ENCODE results near the gene BTBD9.

BTBD9 gene

DNA sequence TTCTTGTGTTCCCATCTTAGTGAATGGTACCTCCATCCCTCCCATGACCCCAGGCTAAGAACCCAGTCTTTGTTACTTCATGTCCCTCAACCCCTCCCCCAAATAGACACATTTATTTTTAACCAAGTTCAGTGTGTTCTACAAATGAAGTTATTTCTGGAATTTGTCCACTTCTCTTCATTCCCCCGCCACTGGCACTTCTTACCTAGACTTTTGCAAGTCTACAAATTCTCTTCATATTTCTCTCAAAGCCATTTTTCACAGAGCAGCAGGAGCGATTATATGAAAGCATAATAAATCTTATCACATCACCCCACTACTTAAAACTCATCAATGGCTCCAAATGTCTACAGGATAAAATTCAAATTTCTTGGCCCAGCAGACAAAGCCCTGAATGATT is 131.4 kb downstream of the BTBD9 start:
- no peak for DNase-seq

DNA sequence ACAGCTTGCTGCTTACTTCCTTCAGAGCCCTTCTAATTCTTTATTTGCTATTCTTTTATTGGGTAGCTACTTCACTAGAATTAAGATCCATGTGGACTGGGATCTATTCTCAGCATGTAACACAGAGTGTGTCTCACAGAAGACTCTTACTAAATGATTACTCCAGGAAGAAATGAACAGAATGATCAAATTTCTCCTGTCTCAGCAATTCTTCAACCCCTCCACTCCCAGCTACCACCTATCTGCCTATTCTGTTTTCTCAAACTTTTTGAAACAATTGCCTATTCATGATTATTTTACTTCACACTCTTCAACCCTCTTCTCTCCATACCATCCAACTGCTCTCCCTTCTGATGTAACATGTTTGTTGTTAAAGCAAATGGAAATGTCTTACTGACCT is 132.6 kb downstream of the BTBD9 start:
- no peak for DNase-seq

DNA sequence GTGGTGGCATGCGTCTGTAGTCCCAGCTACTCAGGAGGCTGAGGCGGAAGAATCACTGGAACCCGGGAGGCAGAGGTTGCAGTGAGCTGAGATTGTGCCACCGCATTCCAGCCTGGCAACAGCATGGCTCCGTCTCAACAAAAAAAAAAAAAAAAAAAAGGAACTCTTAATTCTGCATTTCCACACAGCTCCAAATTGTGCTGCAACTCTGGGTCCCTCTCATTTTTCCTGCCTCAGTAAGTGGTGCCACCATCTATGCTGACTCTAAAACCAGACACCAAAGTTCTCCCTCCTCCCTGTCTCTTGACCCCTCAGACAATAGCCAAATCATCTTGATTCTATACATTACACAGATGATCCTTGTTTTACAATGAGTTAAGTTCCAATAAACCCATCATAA is 133.9 kb downstream of the BTBD9 start:
- no peak for DNase-seq

DNA sequence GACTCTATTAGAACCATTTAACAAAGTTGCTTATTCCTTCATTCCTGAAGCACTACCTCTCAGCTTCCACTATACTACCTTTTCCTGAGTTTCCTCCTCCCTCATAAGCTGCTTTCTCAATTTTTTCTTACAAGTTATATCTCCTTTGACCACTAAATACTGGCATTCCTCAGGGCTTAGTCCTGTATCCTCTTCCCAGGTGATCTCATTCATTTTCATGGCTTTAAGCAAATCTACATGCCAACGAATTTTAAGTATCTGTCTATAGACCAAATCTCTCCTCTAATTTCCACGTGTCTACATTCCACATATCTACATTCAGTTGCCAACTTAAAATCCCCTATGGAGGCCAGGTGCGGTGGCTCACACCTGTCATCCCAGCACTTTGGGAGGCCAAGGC is 134.7 kb downstream of the BTBD9 start:
- no peak for DNase-seq

DNA sequence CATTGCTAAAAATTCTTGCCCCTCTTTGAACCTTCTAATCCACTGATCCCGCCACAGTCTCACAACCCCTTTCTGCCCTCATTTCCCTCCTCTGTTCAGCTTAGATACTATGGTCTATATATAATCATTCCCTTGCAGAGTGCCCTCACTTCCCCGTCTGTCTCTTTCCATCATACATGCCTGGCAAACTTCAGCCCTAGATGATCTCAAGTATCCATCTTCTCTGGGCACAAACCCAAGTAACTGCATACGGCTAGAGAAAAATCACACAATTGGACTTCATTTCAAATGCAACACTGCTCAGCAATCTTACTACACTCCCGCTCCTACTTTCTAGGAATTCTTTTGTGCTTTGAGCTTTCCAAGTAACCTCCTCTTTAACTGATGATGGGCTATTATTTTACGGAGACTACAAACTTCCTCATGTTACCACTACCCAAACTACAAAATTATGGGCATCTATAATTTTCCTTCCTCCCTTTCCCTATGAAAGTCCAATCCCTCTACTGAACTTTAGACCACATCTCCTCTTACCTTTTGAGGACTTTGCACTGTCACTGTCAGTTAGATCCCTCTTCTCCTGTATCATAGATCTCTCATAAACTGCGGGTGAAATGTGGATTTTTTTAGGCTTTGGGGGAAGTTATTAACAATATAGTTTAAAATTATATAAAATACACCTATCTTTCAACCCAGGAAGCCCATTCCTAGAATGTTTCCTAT is 135.6 kb downstream of the BTBD9 start:
- no peak for DNase-seq

DNA sequence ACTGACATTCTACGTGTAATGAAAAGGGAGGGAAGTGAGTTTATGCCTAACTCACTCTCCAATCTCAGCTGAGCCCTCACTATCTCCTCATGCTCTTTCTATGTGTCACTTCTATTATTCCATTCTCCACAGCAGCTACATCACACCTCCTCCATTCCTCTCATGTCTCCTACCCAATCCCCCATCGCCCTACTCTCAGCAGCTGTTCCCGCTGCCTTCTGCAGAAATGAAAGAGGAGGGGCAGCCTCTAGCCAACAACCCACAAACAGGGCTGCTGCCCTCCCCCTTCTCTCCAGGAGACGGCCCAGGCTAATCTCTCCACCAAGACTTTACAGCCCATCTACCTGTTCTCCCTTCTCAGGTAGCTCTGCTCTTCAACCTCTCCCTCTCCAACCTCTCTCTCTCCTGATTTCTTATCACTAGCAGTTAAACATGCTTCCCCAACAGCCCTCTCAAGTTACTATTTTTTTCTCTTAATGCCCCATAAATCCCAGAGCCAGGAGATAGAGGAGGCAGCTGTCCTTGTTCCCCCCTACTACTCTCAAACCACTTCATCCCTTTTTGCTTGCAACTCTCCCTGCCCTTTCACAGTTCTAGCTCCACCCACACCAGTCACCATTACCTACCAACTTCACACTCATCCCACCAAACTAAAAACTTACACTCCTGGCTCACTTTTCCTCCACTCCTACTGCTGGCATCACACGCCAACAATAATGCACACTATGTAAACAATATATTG is 136.5 kb downstream of the BTBD9 start:
- no peak for DNase-seq

DNA sequence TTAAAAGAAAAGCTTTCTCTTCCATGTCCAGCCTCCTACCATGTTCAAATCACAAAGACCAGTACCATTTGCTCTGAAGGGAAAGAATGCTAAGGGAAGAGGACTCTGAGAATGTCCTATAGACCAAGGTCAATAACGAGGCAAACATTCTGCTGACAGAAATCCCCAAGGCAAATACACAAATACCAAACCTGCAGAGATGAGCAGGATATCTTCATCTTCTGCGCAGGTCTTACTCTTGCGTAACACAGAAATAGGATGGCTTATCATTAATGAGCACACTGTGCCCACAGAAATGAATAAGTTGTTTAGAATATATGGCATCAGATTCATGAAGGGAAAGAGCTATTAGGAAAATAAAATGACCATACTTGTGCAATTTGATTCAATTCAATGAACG is 137.3 kb downstream of the BTBD9 start:
- no peak for DNase-seq

DNA sequence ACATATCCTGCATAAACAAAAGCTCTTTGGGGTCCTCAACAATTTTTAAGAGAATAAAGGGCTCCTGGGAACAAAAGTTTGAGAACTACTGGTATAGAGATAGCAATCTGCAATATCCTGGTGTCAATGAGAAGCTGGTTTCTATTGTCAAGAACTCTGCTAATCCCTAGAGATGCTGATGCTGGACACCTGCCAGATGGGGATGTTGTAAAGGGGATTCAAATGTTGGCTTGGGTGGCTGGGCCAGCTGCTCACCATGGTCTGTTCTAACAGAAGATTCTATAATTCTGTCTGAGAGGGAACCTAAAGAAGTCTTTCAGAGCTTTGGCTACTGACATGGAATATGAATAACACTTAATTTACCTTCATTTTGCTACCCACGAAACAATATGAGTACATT is 137.8 kb downstream of the BTBD9 start:
- no peak for DNase-seq

DNA sequence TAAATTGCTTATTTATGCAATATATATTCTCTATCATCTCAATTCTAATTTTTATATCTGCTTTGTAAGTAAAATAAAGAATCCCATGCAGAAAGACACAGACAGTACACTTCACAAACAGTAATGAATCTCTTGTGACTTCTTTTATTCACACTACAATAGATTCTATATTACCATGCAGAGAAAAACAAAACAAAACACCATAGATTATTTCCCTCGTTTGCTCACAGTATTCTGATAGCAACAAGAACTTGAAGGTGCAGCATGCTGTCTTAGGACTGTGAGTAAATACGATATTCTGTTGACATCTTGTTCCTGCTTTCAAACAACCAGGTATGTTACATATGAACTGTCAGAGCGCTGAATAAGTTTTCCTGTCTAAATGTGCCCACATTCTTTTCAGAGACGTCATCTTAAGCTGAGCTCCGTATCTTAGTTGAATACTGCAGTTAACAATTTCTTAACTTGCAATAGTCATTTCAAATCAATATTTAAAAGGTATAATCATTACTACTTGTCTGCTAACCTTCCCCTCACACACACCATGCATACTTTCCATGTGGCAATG is 140.1 kb downstream of the BTBD9 start:
- no peak for DNase-seq

DNA sequence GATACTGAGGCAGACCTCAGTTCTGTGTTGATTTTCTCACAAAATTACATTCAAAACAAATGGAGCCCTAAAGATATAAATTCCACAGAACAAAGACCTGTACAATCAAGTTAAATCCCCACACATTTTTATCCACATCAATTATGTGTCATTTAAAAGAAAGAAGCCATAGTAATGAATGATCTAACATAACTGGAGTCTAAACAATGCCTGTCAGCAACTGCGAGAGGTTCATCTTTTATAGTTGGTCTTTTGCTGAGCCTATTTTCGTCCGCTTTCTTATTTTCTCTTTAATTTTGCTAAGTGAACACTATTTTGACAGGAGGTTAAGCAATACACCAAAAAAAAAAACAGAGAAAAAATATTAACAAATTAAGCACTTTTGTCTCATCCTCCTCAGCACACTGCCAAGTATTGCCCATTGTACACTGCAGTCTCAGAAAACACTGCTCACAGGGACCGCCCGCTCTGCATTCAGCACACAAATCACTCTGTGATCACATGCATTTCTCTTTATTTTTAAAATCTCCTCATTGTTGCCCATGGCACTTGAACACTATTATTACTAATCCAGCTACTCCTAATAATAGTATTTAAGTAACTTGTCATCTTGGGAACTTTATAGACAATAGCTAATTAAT is 140.8 kb downstream of the BTBD9 start:
- DNase-seq = peak in 20 of 56 donors; percentile 2 to 47 (median 18)

DNA sequence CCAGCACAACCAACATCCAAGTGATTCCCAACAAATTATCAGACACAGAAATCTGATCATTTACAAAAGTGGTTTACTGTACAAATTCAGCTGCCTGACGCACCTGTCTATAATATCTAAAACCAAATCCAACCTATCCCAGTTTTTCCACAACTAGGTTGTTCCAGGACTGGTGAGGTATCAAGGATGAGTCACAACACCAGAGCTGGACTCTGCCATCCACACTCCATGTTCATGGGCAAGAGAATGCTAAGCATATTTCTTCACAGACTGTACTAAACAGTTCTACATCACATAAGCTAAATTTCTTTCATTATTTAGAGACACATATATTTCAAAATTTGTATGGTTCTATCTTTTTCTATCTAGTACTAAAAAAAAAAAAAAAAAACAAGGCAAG is 141.6 kb downstream of the BTBD9 start:
- no peak for DNase-seq

DNA sequence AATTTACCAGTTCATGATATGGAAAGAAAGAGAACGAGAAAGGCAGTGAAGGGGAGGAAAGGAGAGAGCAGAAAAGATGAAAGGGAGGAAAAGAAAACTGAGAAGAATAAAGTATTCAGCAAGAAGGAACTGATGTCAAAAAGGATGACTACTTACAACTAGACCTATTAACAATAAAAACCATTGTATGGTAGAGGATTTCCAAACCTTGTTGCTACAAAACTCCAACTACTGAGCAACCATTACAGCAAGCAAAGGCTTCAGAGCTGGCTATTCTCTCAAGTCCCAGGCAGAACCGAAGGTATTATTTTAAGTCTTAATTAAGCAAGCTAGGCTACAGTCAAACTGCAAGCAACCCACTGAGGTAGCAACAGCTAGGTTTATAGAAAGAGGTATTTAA is 142.2 kb downstream of the BTBD9 start:
- no peak for DNase-seq

DNA sequence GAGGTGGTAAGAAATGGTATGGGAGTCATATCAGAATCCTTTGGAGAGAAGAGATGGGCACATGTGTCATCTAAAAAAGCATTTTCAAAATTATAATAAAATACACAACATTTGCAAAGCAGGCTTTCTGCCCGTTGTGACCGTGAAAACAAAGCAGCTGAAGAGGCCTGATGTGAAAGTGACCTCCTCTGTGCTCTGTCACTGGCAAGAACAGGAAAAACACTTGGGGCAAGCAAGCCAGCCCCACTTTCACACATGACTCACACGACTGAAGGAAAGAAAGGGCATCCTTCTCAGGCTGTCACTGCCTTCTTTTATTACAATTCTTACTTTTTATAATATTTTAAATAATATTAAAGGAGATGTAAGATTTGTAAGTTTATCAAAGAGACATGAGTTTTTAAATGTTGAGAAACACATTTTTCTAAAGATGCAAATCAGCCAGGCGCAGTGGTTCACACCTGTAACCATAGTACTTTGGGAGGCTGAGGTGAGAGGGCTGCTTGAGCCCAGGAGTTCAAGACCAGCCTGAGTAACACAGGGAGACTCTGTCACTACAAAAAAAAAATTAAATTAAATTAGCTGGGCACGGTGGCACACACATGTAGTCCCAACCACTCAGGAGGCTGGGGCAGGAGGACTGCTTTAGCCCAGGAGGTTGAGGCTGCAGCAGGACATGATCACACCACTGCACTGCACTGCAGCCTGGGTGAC is 143.7 kb downstream of the BTBD9 start:
- peak in 14 of 56 donors; percentile 2 to 47 (median 16) for DNase-seq

DNA sequence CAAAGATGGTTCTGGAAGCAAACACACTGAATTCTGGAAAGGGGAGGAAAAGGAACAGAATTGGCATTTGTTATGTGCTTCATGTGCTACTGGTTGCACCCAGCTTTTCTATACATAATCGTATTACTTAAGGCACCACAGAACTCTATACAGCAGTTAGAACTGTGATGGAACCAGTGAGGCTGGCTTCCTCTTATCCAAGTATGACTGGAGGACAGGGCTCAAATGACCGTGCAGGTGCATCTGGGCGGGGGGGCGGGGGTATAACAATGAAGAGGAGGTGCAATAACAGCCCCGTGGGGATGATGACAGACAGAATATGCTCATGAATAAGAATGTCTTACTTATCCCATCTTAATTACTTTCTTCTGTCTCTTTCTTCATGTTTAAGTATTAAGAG is 144.2 kb downstream of the BTBD9 start:
- DNase-seq = no peak

DNA sequence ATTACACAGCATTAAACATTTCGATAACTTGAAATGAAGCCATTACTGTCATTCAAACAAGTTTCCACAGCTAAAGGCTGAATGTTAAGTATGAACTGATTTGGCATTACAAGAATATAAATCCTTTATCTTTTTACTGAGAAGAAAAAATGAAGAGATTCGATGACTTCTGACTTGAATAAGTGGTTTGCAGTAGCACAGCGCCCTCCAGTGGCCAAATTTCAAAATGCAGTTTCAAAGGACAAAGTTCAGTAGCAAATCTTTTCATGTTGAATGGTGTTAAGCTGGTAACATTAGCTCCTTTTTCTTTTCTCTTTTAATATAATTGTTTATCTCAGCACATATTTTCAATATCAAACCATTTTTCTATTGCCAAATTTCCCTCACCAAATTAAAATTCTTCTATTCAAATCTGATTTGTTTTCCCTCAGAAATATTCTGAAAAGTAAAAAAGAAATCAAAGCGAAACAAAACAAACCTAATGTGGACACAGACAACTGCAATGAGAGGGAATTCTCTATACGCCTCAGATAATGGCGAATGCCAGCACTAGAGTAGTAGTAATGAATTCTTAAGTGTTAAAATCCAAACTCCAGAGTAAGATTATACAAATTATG is 145.7 kb downstream of the BTBD9 start:
- DNase-seq = peak in 51 of 56 donors; percentile 9 to 95 (median 69)

DNA sequence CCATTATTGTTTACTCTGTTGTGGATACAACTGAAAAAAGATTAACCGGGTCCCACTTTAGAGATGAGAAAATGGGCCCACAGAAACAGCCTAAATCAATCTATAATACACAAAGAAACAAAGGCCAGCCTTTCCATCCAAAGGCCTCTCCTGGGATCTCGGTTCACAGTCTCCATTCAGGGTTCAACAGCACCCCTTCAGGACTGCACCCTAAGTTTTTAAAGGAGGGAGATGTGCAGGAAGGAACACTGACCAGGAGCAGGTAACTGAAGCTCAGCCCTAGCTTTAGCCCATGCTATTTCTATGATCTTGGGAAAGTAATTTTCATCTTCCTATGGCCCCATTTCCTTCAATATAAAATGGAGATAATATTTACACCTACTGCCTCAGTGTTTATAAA is 147.7 kb downstream of the BTBD9 start:
- no peak for DNase-seq

DNA sequence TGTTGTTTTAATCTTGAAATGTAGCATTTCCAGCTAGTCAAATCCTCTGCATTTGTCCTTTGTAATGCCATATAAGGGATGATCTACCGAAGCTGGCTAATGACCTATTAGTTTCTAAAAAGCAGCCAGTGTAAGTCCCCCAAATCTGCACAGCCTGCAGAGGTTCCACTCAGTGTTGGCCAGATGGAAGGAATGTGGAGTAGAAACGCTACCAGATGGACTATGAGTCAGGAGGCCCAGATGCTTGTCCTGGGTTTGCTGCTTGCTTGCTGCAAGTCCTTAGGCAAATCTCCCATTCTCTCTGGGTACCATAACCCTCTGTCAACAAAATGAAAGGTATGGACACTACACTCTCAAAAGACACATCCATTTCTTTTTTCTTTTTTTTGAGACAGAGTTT is 149.8 kb downstream of the BTBD9 start:
- DNase-seq = no peak

DNA sequence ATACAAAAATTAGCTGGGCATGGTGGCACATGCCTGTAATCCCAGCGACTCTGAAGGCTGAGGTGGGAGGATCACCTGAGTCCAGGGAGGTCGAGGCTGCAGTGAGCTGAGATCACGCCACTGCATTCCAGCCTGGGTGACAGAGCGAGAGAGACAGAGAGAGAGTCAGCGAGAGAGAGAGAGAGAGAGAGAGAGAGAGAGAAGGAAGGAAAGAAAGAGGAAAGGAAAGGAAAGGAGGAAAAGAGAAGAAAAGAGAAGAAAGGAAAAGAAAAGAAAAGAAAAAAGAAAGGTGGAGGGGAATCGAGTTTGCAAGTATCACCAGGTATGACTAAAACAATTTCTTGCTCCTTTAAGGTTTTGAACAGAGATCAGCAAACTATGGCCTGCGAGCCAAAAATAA is 152.3 kb downstream of the BTBD9 start:
- DNase-seq = no peak

DNA sequence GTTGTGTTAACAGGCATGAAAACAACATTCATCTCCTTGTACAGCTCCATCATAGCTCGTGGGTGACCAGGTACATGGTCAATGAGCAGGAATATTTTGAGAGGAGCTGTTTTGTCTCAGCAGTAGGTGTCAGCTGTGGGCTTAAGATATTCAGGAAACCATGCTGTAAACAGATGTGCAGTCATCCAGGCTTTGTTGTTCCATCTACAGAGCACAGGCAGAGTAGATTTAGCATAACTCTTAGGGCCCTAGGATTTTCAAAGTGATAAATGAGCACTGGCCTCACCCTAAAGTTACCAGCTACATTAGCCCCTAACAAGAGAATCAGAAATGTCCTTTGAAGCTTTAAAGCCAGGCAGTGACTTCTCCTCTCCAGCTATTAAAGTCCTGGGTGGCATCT is 154.2 kb downstream of the BTBD9 start:
- DNase-seq = no peak

DNA sequence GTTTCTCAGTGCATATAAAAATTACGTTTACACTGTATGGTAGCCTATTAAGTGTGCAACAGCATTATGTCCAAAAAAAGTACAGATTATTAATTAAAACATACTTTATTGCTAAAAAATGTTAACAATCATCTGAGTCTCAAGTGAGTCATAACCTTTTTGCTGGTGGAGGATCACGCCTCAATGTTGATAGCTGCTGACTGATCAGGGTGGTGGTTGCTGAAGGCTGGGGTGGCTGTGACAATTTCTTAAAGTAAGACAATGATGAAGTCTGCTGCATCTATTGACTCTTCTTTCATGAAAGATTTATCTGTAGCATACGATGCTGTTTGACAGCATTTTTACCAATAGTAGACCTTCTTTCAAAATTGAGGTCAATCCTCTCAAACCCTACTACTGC is 155.1 kb downstream of the BTBD9 start:
- peak in 4 of 56 donors; percentile 5 to 17 (median 13) for DNase-seq

DNA sequence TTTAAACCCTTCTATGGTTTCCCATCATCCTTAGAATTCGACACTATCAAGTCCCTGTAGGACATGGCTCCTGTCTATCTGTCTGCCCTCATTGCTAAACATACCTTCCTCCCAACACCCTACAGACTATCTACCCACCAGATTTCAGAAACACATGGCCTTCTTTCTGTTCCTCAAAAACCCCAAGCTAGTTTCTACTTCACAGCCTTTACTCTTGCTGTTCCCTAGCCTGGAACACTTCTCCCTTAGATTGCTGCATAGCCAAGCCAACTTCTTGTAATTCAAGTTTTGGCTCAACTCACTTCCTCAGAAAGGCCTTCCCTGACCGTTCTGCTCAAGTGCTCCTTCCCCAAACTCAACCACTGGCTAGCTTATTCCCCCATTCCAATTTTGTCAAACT is 156.2 kb downstream of the BTBD9 start:
- DNase-seq = no peak

Data from nucleus accumbens (tissue), 56 donors.